B cell (primary cell): Measurements from ENCODE around the gene ARHGAP12.

Experiments used
- EZH2 ChIP-seq: IDR thresholded peaks from 2 replicates; pipeline ENCODE4 v1.6.1; 2012; ENCODE audit warnings: borderline replicate concordance, low read depth, mild to moderate bottlenecking, moderate library complexity, low read length; ENCODE audit not compliant: insufficient read depth, poor library complexity, severe bottlenecking
- TF ChIP-seq, protein P1 (sequence below): fragments of 200-600 bp; IDR thresholded peaks from one replicate; pipeline ENCODE4 v1.8.0; 2022; ENCODE audit warnings: antibody characterized with exemption, mild to moderate bottlenecking

DNA sequence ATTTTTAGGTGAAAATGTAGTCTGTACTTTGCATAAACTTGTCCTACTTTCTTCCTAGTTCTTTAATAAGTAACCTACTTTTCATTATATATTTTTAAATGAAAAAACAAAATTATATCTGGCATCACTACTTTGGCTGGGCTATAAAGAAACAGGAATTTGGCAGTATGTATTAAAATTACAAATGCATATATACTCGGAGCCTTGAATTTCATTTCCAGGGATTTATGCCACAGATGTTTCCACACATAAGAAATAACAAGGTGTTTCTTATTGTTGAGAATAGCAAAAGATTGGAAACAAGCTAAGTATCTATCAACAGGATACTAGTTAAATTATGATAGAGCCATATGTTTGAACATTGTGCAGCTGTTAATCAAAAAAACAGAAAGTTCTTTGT lies 2.2 kb upstream of the ARHGAP12 start:
- TF ChIP-seq, protein P1, sequence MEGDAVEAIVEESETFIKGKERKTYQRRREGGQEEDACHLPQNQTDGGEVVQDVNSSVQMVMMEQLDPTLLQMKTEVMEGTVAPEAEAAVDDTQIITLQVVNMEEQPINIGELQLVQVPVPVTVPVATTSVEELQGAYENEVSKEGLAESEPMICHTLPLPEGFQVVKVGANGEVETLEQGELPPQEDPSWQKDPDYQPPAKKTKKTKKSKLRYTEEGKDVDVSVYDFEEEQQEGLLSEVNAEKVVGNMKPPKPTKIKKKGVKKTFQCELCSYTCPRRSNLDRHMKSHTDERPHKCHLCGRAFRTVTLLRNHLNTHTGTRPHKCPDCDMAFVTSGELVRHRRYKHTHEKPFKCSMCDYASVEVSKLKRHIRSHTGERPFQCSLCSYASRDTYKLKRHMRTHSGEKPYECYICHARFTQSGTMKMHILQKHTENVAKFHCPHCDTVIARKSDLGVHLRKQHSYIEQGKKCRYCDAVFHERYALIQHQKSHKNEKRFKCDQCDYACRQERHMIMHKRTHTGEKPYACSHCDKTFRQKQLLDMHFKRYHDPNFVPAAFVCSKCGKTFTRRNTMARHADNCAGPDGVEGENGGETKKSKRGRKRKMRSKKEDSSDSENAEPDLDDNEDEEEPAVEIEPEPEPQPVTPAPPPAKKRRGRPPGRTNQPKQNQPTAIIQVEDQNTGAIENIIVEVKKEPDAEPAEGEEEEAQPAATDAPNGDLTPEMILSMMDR = no peak
- no peak for TF ChIP-seq EZH2
